Esophagus muscularis mucosa (tissue), 4 donors: ENCODE results near the gene TMEM217. TPM values are rescaled to one million over a fixed set of nuclear protein-coding genes. Genes with fewer than 3 reads are reported as not detected.
A peak's percentile ranks its signal among the peaks of the same experiment; 100 is the strongest.

Experiments
- DNase-seq: peaks from one replicate; pipeline ENCODE4 v3.0.0-alpha.2; 2017; ENCODE audit errors: extremely low spot score
- H3K27ac ChIP-seq, 4 donors: fragments of 200-600 bp; sonication (generic); replicated peaks in 1 of 4; 1 replicate in 3 of 4; 2 replicates in 1 of 4; pipeline ENCODE4 v1.5.1; 2016 to 2019; ENCODE audit warnings: mild to moderate bottlenecking in 1 of 4
- H3K27me3 ChIP-seq, 4 donors: fragments of 200-600 bp; sonication (generic); one replicate each; pipeline versions ENCODE4 v1.5.1 to v1.6.0; 2016 to 2019
- H3K36me3 ChIP-seq, 4 donors: fragments of 200-600 bp; sonication (generic); one replicate each; pipeline ENCODE4 v1.5.1; 2016 to 2019
- H3K4me1 ChIP-seq, 4 donors: fragments of 200-600 bp; sonication (generic); one replicate each; pipeline ENCODE4 v1.5.1; 2016 to 2019
- H3K4me3 ChIP-seq, 4 donors: fragments of 200-600 bp; sonication (generic); 1 replicate in 2 of 4; 2 replicates in 2 of 4; pipeline ENCODE4 v1.5.1; 2016 to 2019; ENCODE audit warnings: mild to moderate bottlenecking in 4 of 4, moderate library complexity in 1 of 4
- H3K9me3 ChIP-seq, 4 donors: fragments of 200-600 bp; sonication (generic); 1 replicate in 3 of 4; 2 replicates in 1 of 4; pipeline ENCODE4 v1.5.1; 2016 to 2019
- CTCF ChIP-seq, 3 experiments: fragments of 200-600 bp in 2 of 3; fragments of 450-650 bp in 1 of 3; sonication (generic) in 2 of 3; IDR thresholded peaks; one replicate each; pipeline ENCODE4 v1.5.1; 2017 to 2019; ENCODE audit warnings: antibody characterized with exemption in 3 of 3, mild to moderate bottlenecking in 2 of 3, moderate library complexity in 1 of 3
- EP300 ChIP-seq: sonication (generic); formaldehyde crosslinking; IDR thresholded peaks from one replicate; pipeline ENCODE4 v1.6.1; 2017; ENCODE audit warnings: antibody characterized with exemption
- POLR2A ChIP-seq: fragments of 450-650 bp; IDR thresholded peaks from one replicate; pipeline ENCODE4 v1.6.1; 2017; ENCODE audit warnings: antibody characterized with exemption, moderate library complexity, mild to moderate bottlenecking, low read depth
- POLR2AphosphoS5 ChIP-seq, 2 donors: sonication (generic); formaldehyde crosslinking; IDR thresholded peaks; one replicate each; pipeline ENCODE4 v1.6.1; 2017; ENCODE audit warnings: antibody characterized with exemption in 2 of 2
- WGBS: methylation state at CpG from one replicate; pipeline ENCODE4 v1.1.5; 2018; 5-methylcytosine and 5-hydroxymethylcytosine counted together
- intact Hi-C: fragments of 100-400 bp; cut with DNase I; formaldehyde crosslinking; loops from one replicate; pipeline ENCODE4 v1.15.1; 2023
- total RNA-seq, 4 donors: library from RNA; depleted of rRNA; stranded (reverse); fragments of >200 nt; gene quantifications; one replicate each; pipeline versions ENCODE4 v1.1.0 to v1.2.1, GENCODE V29; 2016

The TMEM217 gene
- total RNA-seq, 4 donors from 2014 or later = 0.26 to 0.99 (median 0.57) TPM; not detected in 1

GRCh38 chr6:37230104-37230503, 27.8 kb downstream of the TMEM217 start:
- no peaks in the 10 kb centered on the region for H3K9me3 ChIP-seq
- intact Hi-C loops = no loop called here
- H3K36me3 ChIP-seq = no peaks in the 10 kb centered on the region
- no peak for TF ChIP-seq POLR2A
- TF ChIP-seq POLR2AphosphoS5 (IDR thresholded peaks at IDR 0.05) = no peak
- TF ChIP-seq EP300 = no peak
- TF ChIP-seq CTCF (IDR thresholded peaks at IDR 0.05) = no peak
- no peaks in the 10 kb centered on the region for H3K4me1 ChIP-seq
- H3K27me3 ChIP-seq = no peaks in the 10 kb centered on the region
- H3K4me3 ChIP-seq = no peak overlapping the region
- no peak overlapping the region for H3K27ac ChIP-seq
- no peak for DNase-seq
- 88% methylated on average over 6 of the region's 6 CpGs for WGBS

GRCh38 chr6:37225350-37226169, 32.4 kb downstream of the TMEM217 start:
- Histone ChIP-seq H3K4me1 (peaks cover 0 to 16% (median 13%) of the 10 kb centered on the region in 4 donors), H3K27ac (no peak overlapping the region), H3K9me3 (no peaks in the 10 kb centered on the region), H3K4me3 (no peak overlapping the region), H3K36me3 (no peaks in the 10 kb centered on the region), H3K27me3 (no peaks in the 10 kb centered on the region)
- intact Hi-C loops = no loop called here
- no peak for TF ChIP-seq CTCF (IDR thresholded peaks at IDR 0.05)
- TF ChIP-seq POLR2A = no peak
- no peak for TF ChIP-seq POLR2AphosphoS5 (IDR thresholded peaks at IDR 0.05)
- no peak for TF ChIP-seq EP300
- WGBS = 88% methylated on average over 5 of the region's 5 CpGs
- DNase-seq = no peak

- peaks cover 0 to 16% (median 13%) of the 10 kb centered on the region in 4 donors for H3K4me1 ChIP-seq
- no peaks in the 10 kb centered on the region for H3K36me3 ChIP-seq
- H3K27ac ChIP-seq = peak overlapping the region in 1 of 4 donors; percentile 10
- H3K9me3 ChIP-seq = no peaks in the 10 kb centered on the region
- intact Hi-C loops = no loop called here
- TF ChIP-seq EP300 = no peak
- TF ChIP-seq CTCF (IDR thresholded peaks at IDR 0.05) = no peak
- no peak for TF ChIP-seq POLR2A
- TF ChIP-seq POLR2AphosphoS5 (IDR thresholded peaks at IDR 0.05) = no peak
- H3K27me3 ChIP-seq = no peaks in the 10 kb centered on the region
- H3K4me3 ChIP-seq = peak overlapping the region; percentile 55 to 68 (median 60)
- no peak for DNase-seq
These were observed 35.0 kb downstream of the TMEM217 start for GRCh38 chr6:37222992-37223391.

GRCh38 chr6:37222125-37222967, 35.6 kb downstream of the TMEM217 start:
- no peaks in the 10 kb centered on the region for H3K9me3 ChIP-seq
- no peak for DNase-seq
- H3K27me3 ChIP-seq = no peaks in the 10 kb centered on the region
- 3% methylated on average over 13 of the region's 39 CpGs for WGBS
- TF ChIP-seq POLR2A = no peak
- peak; percentile 19 to 24 for TF ChIP-seq POLR2AphosphoS5 (IDR thresholded peaks at IDR 0.05)
- no peak for TF ChIP-seq EP300
- no peak for TF ChIP-seq CTCF (IDR thresholded peaks at IDR 0.05)
- intact Hi-C loops = no loop called here
- H3K36me3 ChIP-seq = no peaks in the 10 kb centered on the region
- H3K27ac ChIP-seq = peak overlapping the region in 3 of 4 donors; percentile 10 to 20 (median 19)
- H3K4me1 ChIP-seq = peaks cover 0 to 16% (median 13%) of the 10 kb centered on the region in 4 donors
- peak overlapping the region; percentile 55 to 68 (median 60) for H3K4me3 ChIP-seq
